Kidney (tissue), 14 donors: Measurements from ENCODE around the gene SRP19. TPM values are rescaled to one million over a fixed set of nuclear protein-coding genes. Genes with fewer than 3 reads are reported as not detected.

Source experiments
- DNase-seq, 5 donors: peaks; one replicate each; pipeline ENCODE4 v3.0.0-alpha.2; 2013 to 2020
- FAIRE-seq: peaks from 2 replicates; lab custom pipeline; 2012; peaks lifted over from hg19 to GRCh38; lab: Jason Lieb, UNC
- H3K27ac ChIP-seq, 2 donors: one replicate each; pipeline ENCODE4 v1.7.0; 2013; ENCODE audit warnings: low read depth in 2 of 2, low read length in 2 of 2, inconsistent platforms in 1 of 2
- H3K27me3 ChIP-seq: one replicate; pipeline ENCODE4 v1.7.1; 2013; ENCODE audit warnings: low read length, inconsistent platforms; ENCODE audit not compliant: control insufficient read depth, insufficient read depth
- H3K36me3 ChIP-seq, 3 donors: one replicate each; pipeline versions ENCODE4 v1.7.0 to v1.7.1; 2013; ENCODE audit warnings: low read length in 3 of 3, control low read depth in 1 of 3, inconsistent platforms in 1 of 3; ENCODE audit not compliant: insufficient read depth in 3 of 3, control insufficient read depth in 2 of 3
- H3K4me1 ChIP-seq, 3 donors: one replicate each; pipeline versions ENCODE4 v1.7.0 to v1.7.1; 2013; ENCODE audit warnings: low read length in 3 of 3, inconsistent platforms in 1 of 3, low read depth in 1 of 3; ENCODE audit not compliant: control insufficient read depth in 2 of 3, insufficient read depth in 2 of 3
- H3K4me3 ChIP-seq, 3 donors: one replicate each; pipeline versions ENCODE4 v1.7.0 to v1.8.1; 2013; ENCODE audit warnings: low read length in 3 of 3, control low read depth in 1 of 3, inconsistent platforms in 1 of 3
- H3K9ac ChIP-seq, 3 donors: one replicate each; pipeline versions ENCODE4 v1.7.0 to v1.7.1; 2013; ENCODE audit warnings: low read length in 3 of 3, control low read depth in 1 of 3, inconsistent platforms in 1 of 3
- H3K9me3 ChIP-seq, 3 donors: one replicate each; pipeline versions ENCODE4 v1.7.0 to v1.7.1; 2013; ENCODE audit warnings: low read length in 3 of 3, control low read depth in 1 of 3, inconsistent platforms in 1 of 3; ENCODE audit not compliant: control insufficient read depth in 2 of 3, insufficient read depth in 1 of 3
- CTCF ChIP-seq: IDR thresholded peaks from 3 replicates; pipeline ENCODE4 v1.5.1; 2012; ENCODE audit warnings: mild to moderate bottlenecking, moderate library complexity, borderline replicate concordance; ENCODE audit not compliant: insufficient read depth; ENCODE audit errors: extremely low read depth
- intact Hi-C: fragments of 100-400 bp; cut with DNase I; formaldehyde crosslinking; loops from one replicate; pipeline ENCODE4 v1.11.1; 2022
- polyA plus RNA-seq: library from polyadenylated mRNA; stranded (reverse); fragments of 350-450 nt; fragmentation: Illumina TruSeq; extraction: RNeasy Lipid Tissue Mini Kit (QIAGEN cat#74804); gene quantifications from one replicate; pipeline ENCODE4 v1.2.3, GENCODE V29; 2014; ENCODE audit warnings: low read depth, low replicate concordance; ENCODE audit not compliant: insufficient read depth
- total RNA-seq: library from RNA; stranded (reverse); fragmentation: NEBNext Ultra II Directional; extraction: Animal tissue kit (Norgen Biotek cat#: 25700); gene quantifications from one replicate; pipeline ENCODE4 v1.2.1, GENCODE V29; 2021
- donor health status: control.
- donor health status: control.
- donor health status: control.
- donor health status: control.
- donor health status: control.
- donor health status: DM: yes; HTN: yes; CAD: no.
- donor health status: Normal renal cell carcinoma (clear cell type).

SRP19 gene
- total and polyA plus RNA-seq, 2 donors from 2014 or later: 33.0 to 80.6 TPM

- no peak overlapping the region for H3K27ac ChIP-seq
- no peaks in the 10 kb centered on the region for H3K9me3 ChIP-seq
- no peak overlapping the region for H3K9ac ChIP-seq
- intact Hi-C loops: no loop called here
- TF ChIP-seq CTCF: no peak
- no peaks in the 10 kb centered on the region for H3K27me3 ChIP-seq
- FAIRE-seq (no peak), DNase-seq (no peak)
- peaks cover 3 to 19% (median 14%) of the 10 kb centered on the region in 3 donors for H3K36me3 ChIP-seq
- no peak overlapping the region for H3K4me3 ChIP-seq
- H3K4me1 ChIP-seq: peaks cover 0 to 8% (median 6%) of the 10 kb centered on the region in 3 donors
These were observed 2.5 kb downstream of the SRP19 start for GRCh38 chr5:112863549-112863948.

- H3K9ac ChIP-seq: no peak overlapping the region
- H3K36me3 ChIP-seq: peaks cover 6 to 25% (median 14%) of the 10 kb centered on the region in 3 donors
- intact Hi-C loops: no loop called here
- DNase-seq (no peak), FAIRE-seq (no peak)
- no peak overlapping the region for H3K27ac ChIP-seq
- H3K27me3 ChIP-seq: no peaks in the 10 kb centered on the region
- H3K4me3 ChIP-seq: no peak overlapping the region
- TF ChIP-seq CTCF: no peak
- peaks cover 0 to 8% (median 6%) of the 10 kb centered on the region in 3 donors for H3K4me1 ChIP-seq
- no peaks in the 10 kb centered on the region for H3K9me3 ChIP-seq
These were observed 4.0 kb downstream of the SRP19 start for GRCh38 chr5:112865128-112865527.

DNA sequence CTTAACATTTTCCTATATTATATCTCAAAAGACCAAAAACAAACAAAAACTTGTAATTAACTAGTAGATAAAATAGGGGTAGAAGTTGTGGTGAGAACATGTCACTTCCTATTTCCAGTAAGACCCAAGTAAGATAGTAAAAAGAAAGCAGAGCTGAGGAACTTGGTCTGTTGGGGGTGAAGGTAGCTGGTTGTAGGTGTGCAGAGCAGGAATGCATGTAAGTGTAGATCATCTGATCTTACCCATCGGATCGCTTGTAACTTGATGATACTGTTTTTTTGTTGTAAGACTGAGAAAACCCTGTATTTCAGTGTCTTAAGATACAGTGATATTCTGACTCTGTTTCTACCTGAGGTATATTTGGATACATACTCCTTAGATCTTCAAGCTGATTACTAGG, 5.7 kb downstream of the SRP19 start:
- Histone ChIP-seq H3K9ac (no peak overlapping the region), H3K27ac (no peak overlapping the region), H3K4me1 (peaks cover 0 to 6% (median 6%) of the 10 kb centered on the region in 3 donors), H3K36me3 (peaks cover 6 to 29% (median 20%) of the 10 kb centered on the region in 3 donors), H3K4me3 (no peak overlapping the region), H3K27me3 (no peaks in the 10 kb centered on the region), H3K9me3 (no peaks in the 10 kb centered on the region)
- no peak for TF ChIP-seq CTCF
- intact Hi-C loops: no loop called here
- FAIRE-seq (no peak), DNase-seq (no peak)

GRCh38 chr5:112867411-112867810, 6.3 kb downstream of the SRP19 start:
- no peak for TF ChIP-seq CTCF
- intact Hi-C loops: no loop called here
- FAIRE-seq: no peak
- peaks cover 6 to 29% (median 20%) of the 10 kb centered on the region in 3 donors for H3K36me3 ChIP-seq
- H3K27me3 ChIP-seq: no peaks in the 10 kb centered on the region
- no peak overlapping the region for H3K4me3 ChIP-seq
- no peaks in the 10 kb centered on the region for H3K9me3 ChIP-seq
- no peak overlapping the region for H3K27ac ChIP-seq
- no peak for DNase-seq
- H3K9ac ChIP-seq: no peak overlapping the region
- H3K4me1 ChIP-seq: peaks cover 0 to 1% (median 1%) of the 10 kb centered on the region in 3 donors
